GM12892 (cell line): ENCODE measurements around the gene ANXA6.

Source experiments
- POLR2A ChIP-seq: IDR thresholded peaks from 2 replicates; pipeline ENCODE4 v1.6.1; 2011; ENCODE audit warnings: low read depth, low read length, control low read depth
- POLR2AphosphoS5 ChIP-seq: IDR thresholded peaks from 2 replicates; pipeline ENCODE4 v1.6.1; 2011; ENCODE audit warnings: low read depth, low read length, control low read depth
- TAF1 ChIP-seq: IDR thresholded peaks from 2 replicates; pipeline ENCODE4 v1.6.1; 2011; ENCODE audit warnings: low read depth, mild to moderate bottlenecking, control low read depth, low read length, borderline replicate concordance

GRCh38 chr5:151142933-151143332 lies 14.6 kb downstream of the ANXA6 start:
- no peak for TF ChIP-seq TAF1
- no peak for TF ChIP-seq POLR2A
- TF ChIP-seq POLR2AphosphoS5, result no peak
